ENCODE data around the gene DISP1.

DNA sequence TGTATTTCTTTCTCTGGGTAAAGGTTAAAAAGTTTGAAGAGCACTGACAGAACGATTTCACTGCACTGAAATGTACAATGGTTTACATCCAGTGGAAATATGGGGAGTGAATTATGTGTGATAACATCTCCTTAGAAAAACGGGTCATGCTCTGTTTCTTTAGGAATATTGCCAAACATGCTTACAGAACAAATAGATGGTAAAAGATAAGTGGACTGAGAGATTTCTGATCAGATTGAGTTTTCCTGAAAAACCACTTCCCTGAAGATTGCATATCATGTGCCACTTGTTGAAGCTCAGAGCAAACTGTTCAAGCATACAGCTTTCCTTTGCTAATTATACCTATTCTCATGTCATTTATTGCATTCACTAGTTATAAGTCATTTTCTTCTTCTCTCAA is 29.9 kb upstream of the DISP1 start:
- TF ChIP-seq SUZ12 (IDR thresholded peaks at IDR 0.05) (no peak), ZNF384 (IDR thresholded peaks at IDR 0.05) (no peak), FOXM1 (IDR thresholded peaks at IDR 0.05; ENCODE audit: borderline replicate concordance) (no peak), BHLHE40 (IDR thresholded peaks at IDR 0.05; ENCODE audit: borderline replicate concordance) (no peak), FOXA1 (IDR thresholded peaks at IDR 0.05) (no peak), ARNT (IDR thresholded peaks at IDR 0.05) (no peak), SP1 (IDR thresholded peaks at IDR 0.05) (no peak), TARDBP (IDR thresholded peaks at IDR 0.05) (no peak), ELF4 (IDR thresholded peaks at IDR 0.05) (no peak), FOXK2 (IDR thresholded peaks at IDR 0.05) (no peak)
- TF ChIP-seq, protein P1, sequence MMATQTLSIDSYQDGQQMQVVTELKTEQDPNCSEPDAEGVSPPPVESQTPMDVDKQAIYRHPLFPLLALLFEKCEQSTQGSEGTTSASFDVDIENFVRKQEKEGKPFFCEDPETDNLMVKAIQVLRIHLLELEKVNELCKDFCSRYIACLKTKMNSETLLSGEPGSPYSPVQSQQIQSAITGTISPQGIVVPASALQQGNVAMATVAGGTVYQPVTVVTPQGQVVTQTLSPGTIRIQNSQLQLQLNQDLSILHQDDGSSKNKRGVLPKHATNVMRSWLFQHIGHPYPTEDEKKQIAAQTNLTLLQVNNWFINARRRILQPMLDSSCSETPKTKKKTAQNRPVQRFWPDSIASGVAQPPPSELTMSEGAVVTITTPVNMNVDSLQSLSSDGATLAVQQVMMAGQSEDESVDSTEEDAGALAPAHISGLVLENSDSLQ (IDR thresholded peaks at IDR 0.05): no peak
